ENCODE results near the gene DOCK9. TPM values are rescaled to one million over a fixed set of nuclear protein-coding genes. Genes with fewer than 3 reads are reported as not detected.

DOCK9 gene
- total and polyA plus RNA-seq, 2 donors (not counting 1 experiment from before 2014, with no cell fraction given) = 18.5 to 28.0 TPM

DNA sequence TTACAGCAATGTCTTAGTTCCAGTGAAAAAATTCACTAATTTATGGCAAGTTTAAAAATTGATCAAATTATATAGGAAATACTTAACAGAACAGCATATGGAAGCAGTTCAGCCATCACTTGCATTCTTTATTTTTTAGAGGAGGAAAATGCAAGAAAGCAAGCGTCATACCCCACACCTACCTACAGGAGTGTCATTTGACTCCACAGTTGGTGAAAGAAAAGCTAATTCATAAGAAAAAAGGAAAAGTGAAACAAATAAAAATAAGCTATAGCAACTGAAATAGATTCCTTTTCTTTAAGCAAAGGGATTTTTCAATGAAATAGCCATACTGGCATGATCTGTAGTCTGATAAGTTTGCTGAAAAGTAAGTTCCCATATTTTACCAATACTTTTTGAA is 111.0 kb downstream of the DOCK9 start:
- H3K27ac ChIP-seq (ENCODE audit: low read length in 2 of 2) = no peak overlapping the region
- ChIA-PET POLR2A (no interaction called here), CTCF (no interaction called here)
- H3K27me3 ChIP-seq (replicated peaks in 1 of 4; ENCODE audit: control extremely low read depth in 1 of 4, control insufficient read depth in 3 of 4, insufficient read depth in 4 of 4, low read length in 3 of 4) = no peaks in the 10 kb centered on the region
- H4K20me1 ChIP-seq (ENCODE audit: control insufficient read depth, insufficient read depth, low read length, poor library complexity, severe bottlenecking) = no peaks in the 10 kb centered on the region
- Mint-ChIP-seq H3K4me3 (no peak overlapping the region), H3K27me3 (no peaks in the 10 kb centered on the region), H3K4me1 (no peaks in the 10 kb centered on the region), H3K27ac (no peak overlapping the region), H3K9me3 (ENCODE audit: insufficient read depth) (no peaks in the 10 kb centered on the region)
- intact Hi-C loops (cut with micrococcal nuclease) = no loop called here
- H3K4me1 ChIP-seq (ENCODE audit: control insufficient read depth in 2 of 2, insufficient read depth in 2 of 2, low read length in 2 of 2) = no peaks in the 10 kb centered on the region
- H3K79me2 ChIP-seq (ENCODE audit: control insufficient read depth, insufficient read depth, low read length) = no peaks in the 10 kb centered on the region
- no peak for TF ChIP-seq EZH2 (IDR thresholded peaks at IDR 0.05; ENCODE audit: borderline replicate concordance, insufficient read depth, low read depth, low read length, poor library complexity, severe bottlenecking)
- TF ChIP-seq, protein P1, sequence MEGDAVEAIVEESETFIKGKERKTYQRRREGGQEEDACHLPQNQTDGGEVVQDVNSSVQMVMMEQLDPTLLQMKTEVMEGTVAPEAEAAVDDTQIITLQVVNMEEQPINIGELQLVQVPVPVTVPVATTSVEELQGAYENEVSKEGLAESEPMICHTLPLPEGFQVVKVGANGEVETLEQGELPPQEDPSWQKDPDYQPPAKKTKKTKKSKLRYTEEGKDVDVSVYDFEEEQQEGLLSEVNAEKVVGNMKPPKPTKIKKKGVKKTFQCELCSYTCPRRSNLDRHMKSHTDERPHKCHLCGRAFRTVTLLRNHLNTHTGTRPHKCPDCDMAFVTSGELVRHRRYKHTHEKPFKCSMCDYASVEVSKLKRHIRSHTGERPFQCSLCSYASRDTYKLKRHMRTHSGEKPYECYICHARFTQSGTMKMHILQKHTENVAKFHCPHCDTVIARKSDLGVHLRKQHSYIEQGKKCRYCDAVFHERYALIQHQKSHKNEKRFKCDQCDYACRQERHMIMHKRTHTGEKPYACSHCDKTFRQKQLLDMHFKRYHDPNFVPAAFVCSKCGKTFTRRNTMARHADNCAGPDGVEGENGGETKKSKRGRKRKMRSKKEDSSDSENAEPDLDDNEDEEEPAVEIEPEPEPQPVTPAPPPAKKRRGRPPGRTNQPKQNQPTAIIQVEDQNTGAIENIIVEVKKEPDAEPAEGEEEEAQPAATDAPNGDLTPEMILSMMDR (IDR thresholded peaks at IDR 0.05) = no peak
- WGBS (ENCODE audit: insufficient coverage) = no CpG with 5 or more reads among the region's 1 CpG
- no peak for ATAC-seq (ENCODE audit: low read depth)
- no peak overlapping the region for H2AFZ ChIP-seq (ENCODE audit: insufficient read depth, low read depth, low read length, poor library complexity, severe bottlenecking)
- H3K4me3 ChIP-seq (ENCODE audit: control extremely low read depth in 1 of 5, extremely low read depth in 1 of 5, insufficient read depth in 1 of 5, low read depth in 2 of 5, low read length in 4 of 5) = no peak overlapping the region
- H3K36me3 ChIP-seq (replicated peaks in 1 of 2; ENCODE audit: control extremely low read depth in 1 of 2, control insufficient read depth in 1 of 2, extremely low read depth in 1 of 2, insufficient read depth in 2 of 2, low read length in 1 of 2) = peaks cover 0 to 13% of the 10 kb centered on the region in 2 experiments
- no peak overlapping the region for H3K9ac ChIP-seq (ENCODE audit: low read length)
- H3K4me2 ChIP-seq (replicated peaks; ENCODE audit: low read depth, low read length, poor library complexity, severe bottlenecking) = no peak overlapping the region
- DNase-seq = no peak
- no peaks in the 10 kb centered on the region for H3K9me3 ChIP-seq (ENCODE audit: control extremely low read depth in 1 of 3, control insufficient read depth in 2 of 3, insufficient read depth in 1 of 3, low read length in 2 of 3)

GRCh38 chr13:98860491-98860890 is 117.4 kb downstream of the DOCK9 start:
- Mint-ChIP-seq H3K9me3 (ENCODE audit: insufficient read depth) (no peaks in the 10 kb centered on the region), H3K27me3 (no peaks in the 10 kb centered on the region), H3K27ac (no peak overlapping the region), H3K4me3 (no peak overlapping the region), H3K4me1 (no peaks in the 10 kb centered on the region)
- Histone ChIP-seq H3K79me2 (ENCODE audit: control insufficient read depth, insufficient read depth, low read length) (no peaks in the 10 kb centered on the region), H3K36me3 (replicated peaks in 1 of 2; ENCODE audit: control extremely low read depth in 1 of 2, control insufficient read depth in 1 of 2, extremely low read depth in 1 of 2, insufficient read depth in 2 of 2, low read length in 1 of 2) (peaks cover 0 to 17% of the 10 kb centered on the region in 2 experiments), H3K27me3 (replicated peaks in 1 of 4; ENCODE audit: control extremely low read depth in 1 of 4, control insufficient read depth in 3 of 4, insufficient read depth in 4 of 4, low read length in 3 of 4) (no peaks in the 10 kb centered on the region), H3K27ac (ENCODE audit: low read length in 2 of 2) (no peak overlapping the region), H3K9ac (ENCODE audit: low read length) (no peak overlapping the region), H2AFZ (ENCODE audit: insufficient read depth, low read depth, low read length, poor library complexity, severe bottlenecking) (no peak overlapping the region), H3K4me2 (replicated peaks; ENCODE audit: low read depth, low read length, poor library complexity, severe bottlenecking) (no peak overlapping the region), H3K9me3 (ENCODE audit: control extremely low read depth in 1 of 3, control insufficient read depth in 2 of 3, insufficient read depth in 1 of 3, low read length in 2 of 3) (no peaks in the 10 kb centered on the region), H4K20me1 (ENCODE audit: control insufficient read depth, insufficient read depth, low read length, poor library complexity, severe bottlenecking) (no peaks in the 10 kb centered on the region), H3K4me3 (ENCODE audit: control extremely low read depth in 1 of 5, extremely low read depth in 1 of 5, insufficient read depth in 1 of 5, low read depth in 2 of 5, low read length in 4 of 5) (no peak overlapping the region), H3K4me1 (ENCODE audit: control insufficient read depth in 2 of 2, insufficient read depth in 2 of 2, low read length in 2 of 2) (no peaks in the 10 kb centered on the region)
- WGBS (ENCODE audit: insufficient coverage) = 95% methylated on average over 2 of the region's 6 CpGs
- ChIA-PET CTCF (no interaction called here), POLR2A (no interaction called here)
- no peak for ATAC-seq (ENCODE audit: low read depth)
- TF ChIP-seq EZH2 (IDR thresholded peaks at IDR 0.05; ENCODE audit: borderline replicate concordance, insufficient read depth, low read depth, low read length, poor library complexity, severe bottlenecking) = no peak
- TF ChIP-seq, protein P1 (IDR thresholded peaks at IDR 0.05) = no peak
- no peak for DNase-seq
- intact Hi-C loops (cut with micrococcal nuclease) = no loop called here
